GM18502 (cell line): ENCODE measurements around the gene GRAMD1B.

ENCODE experiments used
- ATAC-seq: cut with Tn5 transposase; IDR thresholded peaks from one replicate; pipeline ENCODE4 v1.9.1; 2021; ENCODE audit warnings: mild to moderate bottlenecking; ENCODE audit not compliant: unreplicated experiment, poor library complexity

The GRAMD1B gene

GRCh38 chr11:123429913-123430720, at the start of gene GRAMD1B:
Gene GRAMD1B, plus strand, starts transcription at chr11:123430269. Its CDS starts 524 bp downstream, at chr11:123430793.
- ATAC-seq = peak; percentile 65

- no peak for ATAC-seq
These were observed 48.9 kb upstream of the GRAMD1B start for GRCh38 chr11:123381149-123381548.

- peak; percentile 75 for ATAC-seq
These were observed 48.1 kb upstream of the GRAMD1B start for GRCh38 chr11:123381817-123382554.

- peak; percentile 7 for ATAC-seq
These were observed 47.5 kb upstream of the GRAMD1B start for GRCh38 chr11:123382555-123383074.

- no peak for ATAC-seq
These were observed 46.0 kb upstream of the GRAMD1B start for GRCh38 chr11:123384116-123384515.

GRCh38 chr11:123386796-123387510, 43.1 kb upstream of the GRAMD1B start:
- ATAC-seq = no peak

GRCh38 chr11:123388640-123389039, 41.4 kb upstream of the GRAMD1B start:
- ATAC-seq = no peak

- ATAC-seq = no peak
These were observed 39.9 kb upstream of the GRAMD1B start for GRCh38 chr11:123390146-123390545.

- ATAC-seq = no peak
These were observed 38.3 kb upstream of the GRAMD1B start for GRCh38 chr11:123391646-123392348.

- ATAC-seq = no peak
These were observed 37.6 kb upstream of the GRAMD1B start for GRCh38 chr11:123392431-123392830.

GRCh38 chr11:123392844-123393243, 37.2 kb upstream of the GRAMD1B start:
- no peak for ATAC-seq

- ATAC-seq = no peak
These were observed 36.6 kb upstream of the GRAMD1B start for GRCh38 chr11:123393312-123393927.

- no peak for ATAC-seq
These were observed 25.4 kb upstream of the GRAMD1B start for GRCh38 chr11:123404676-123405075.

- ATAC-seq = no peak
These were observed 24.9 kb upstream of the GRAMD1B start for GRCh38 chr11:123405123-123405592.

- ATAC-seq = no peak
These were observed 23.5 kb upstream of the GRAMD1B start for GRCh38 chr11:123406441-123407129.

- ATAC-seq = peak; percentile 66
These were observed 22.7 kb upstream of the GRAMD1B start for GRCh38 chr11:123407130-123407995.

GRCh38 chr11:123407996-123408597, 22.0 kb upstream of the GRAMD1B start:
- no peak for ATAC-seq
